GM21619 (cell line): ENCODE measurements around the gene ARID5B.
A peak's percentile ranks its signal among the peaks of the same experiment; 100 is the strongest.

ENCODE experiments used
- ATAC-seq: cut with Tn5 transposase; IDR thresholded peaks from one replicate; pipeline ENCODE4 v1.9.1; 2021; ENCODE audit not compliant: unreplicated experiment

Gene ARID5B

DNA sequence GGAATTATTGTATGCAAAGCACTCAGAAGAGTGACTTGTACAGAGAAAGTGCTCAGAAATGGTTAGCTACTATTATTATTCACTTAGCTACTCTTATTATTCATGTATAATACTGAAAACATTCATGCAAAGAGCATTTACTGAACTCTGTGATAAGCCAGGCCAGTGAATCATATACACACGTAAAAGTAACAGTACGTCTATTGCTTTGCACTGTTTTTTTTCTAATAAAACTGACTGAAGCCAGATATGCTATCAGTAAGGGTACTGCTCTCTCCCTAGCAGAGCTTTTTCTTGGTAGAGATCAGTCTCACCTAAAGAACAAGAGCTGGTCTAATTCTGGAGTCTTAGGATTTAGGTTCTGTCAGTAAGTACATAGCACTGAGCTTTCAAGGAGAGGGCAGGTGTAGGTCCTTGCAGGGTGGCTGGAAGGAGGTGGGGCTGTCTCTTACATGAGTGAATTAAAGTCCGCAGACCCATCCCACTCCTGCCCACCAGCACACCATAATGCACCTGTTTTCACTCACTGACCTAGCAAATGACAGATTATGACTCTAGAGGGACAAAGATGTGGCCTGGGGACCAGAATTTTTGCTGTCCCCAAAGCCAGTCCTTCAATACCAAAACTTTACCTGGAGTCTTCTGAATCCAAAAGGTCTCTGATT lies 145.9 kb downstream of the ARID5B start:
- no peak for ATAC-seq

DNA sequence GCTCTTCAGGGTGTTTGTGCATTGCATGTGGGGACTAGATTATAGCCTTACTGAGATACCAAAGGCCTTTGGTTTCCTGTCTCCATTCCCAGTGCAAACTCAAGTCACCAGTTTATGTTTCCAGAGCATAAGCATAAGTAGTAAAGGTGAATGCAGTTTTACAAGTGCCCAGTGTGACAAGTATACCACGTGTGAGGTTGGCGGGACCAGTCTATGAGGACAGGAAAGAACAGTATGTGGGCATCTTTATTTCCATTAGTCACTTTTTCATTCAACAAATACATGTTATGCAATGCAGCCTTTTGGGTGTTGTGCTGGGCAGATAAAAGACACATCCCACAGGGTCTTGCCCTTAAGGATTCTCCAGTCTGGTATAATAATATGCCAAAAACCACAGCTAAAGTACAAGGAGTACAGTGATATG lies 146.5 kb downstream of the ARID5B start:
- no peak for ATAC-seq

DNA sequence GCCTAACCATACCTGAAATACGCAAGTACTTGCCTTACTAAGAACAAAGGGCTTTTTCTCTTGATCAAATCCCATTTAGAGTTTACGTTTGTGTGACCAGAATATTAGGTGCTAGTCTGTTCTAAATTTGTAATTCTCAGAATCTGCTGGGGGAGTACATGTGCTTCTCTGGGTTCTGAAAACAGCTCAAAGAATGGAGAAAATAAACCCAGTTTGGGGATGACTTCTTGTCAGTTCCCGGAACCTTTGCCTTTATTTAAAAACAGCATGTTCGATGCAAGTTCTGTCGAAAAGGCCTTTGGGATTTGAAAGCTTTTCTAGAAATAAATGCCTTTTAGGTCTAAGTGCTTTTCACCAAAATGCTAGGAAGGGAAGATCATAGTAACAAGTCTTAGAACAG lies 147.0 kb downstream of the ARID5B start:
- no peak for ATAC-seq

DNA sequence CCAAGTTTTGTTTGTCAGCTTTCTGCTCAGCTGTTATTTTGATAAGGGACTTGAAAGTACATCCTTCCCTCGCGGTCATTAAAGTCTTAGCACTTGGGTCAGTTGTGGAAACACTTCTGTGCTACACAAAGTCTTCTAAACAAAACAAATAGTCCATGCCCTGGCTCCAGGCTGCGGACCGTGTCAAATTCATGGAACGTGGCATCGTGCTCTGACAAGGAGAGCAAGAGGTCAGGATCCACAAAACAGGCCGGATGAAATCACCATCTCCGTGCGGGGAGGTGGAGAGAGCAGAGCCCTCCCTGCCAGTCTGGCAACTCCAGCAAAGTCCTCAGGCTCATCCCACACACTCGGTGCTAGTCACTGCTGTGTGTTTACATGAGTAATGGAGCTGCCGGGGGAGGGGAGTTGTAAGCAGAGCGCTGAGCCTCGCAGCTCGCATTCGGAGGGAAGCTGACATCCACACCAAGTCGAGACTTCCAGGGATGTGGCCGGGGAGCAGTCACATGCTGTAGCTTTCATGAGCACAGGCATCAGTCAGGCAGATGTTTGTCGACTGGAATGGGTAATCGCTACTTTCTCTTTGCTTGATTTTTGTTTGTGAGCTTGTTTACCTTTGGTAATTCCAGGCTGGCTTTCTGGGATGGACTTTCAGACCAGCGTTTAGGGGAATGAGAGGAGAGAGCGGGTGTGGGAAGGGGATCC lies 147.6 kb downstream of the ARID5B start:
- ATAC-seq, result no peak

DNA sequence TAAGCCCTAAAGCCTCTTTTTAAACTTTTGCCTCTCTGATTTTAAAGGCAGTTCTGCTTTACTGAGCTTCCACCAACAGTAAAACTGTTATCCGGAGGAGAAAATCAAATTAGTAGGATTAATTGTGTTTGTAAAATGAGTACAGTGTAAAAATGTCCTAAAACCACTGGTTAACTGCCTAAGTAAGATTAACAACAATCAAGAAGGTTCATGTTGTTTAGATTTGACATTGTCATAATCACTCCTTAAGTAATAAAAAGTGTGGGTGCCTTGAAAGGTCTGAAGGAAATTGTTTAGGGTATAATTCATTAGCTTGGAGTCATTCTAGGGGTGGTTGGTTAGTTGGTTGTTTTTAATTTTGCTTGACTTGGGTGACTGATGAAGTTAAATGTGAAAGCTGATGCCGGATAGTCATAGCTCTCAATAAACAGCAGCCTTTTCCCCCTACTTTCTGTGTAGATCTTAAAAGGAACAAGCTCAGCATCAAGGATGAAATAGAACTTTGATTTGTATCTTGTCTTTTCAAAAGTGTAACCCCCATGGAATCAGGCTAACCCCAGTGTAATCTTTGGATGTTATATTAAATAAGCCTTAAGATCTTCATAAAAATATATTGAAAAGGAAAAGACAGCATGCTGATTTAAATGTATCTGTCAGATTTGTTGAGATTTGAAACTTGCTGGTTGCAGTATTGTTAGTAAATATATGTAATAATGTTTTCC lies 148.3 kb downstream of the ARID5B start:
- ATAC-seq, result no peak

DNA sequence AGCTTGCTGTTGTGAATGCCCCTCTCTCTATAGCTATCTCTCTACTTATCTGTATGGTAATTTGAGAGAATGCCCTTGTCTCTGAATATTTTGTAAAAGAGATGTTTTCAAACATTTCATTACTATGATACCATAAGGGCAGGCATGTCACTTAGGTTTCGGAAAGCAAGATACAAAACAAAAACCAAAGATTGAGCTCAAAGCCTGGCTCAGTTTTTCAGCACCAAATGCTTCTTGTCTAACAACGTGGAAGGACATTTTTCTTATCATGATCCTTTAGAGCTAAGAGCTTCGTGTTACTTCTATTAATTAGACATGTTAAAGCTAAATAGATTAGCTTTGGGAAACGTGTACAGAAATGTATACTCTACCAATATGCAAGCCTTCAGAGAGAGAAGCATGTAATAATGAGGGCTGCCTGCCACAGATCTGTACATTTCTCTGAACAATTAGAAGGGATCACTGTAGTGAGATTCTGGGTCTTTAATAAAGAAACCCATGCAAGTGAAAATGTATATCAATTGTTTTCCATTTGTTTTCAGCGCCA lies 148.9 kb downstream of the ARID5B start:
- ATAC-seq, result no peak

DNA sequence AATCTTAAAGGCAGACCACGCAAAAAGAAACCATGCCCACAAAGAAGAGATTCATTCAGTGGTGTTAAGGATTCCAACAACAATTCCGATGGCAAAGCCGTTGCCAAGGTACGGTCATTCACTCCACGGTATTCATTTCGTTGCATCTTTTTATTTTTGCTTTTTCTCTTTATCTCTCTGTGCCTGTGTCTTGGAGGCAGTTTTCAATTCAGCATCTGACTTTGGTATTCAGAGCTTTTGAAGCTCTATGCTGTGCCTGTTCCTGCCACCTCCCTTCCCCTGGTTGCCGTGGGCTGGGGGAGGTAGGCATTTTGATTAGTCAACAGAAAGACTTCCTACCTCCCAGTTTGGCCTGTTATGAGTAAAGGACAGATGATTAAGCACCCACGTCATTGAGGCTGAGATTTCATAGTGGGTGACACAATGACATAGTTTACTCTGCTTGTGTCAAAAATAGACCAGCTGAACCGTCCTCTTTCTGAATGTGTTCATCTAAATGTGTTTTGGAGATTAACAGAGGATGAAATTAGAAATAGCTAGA lies 149.5 kb downstream of the ARID5B start:
- ATAC-seq, result peak; percentile 43

DNA sequence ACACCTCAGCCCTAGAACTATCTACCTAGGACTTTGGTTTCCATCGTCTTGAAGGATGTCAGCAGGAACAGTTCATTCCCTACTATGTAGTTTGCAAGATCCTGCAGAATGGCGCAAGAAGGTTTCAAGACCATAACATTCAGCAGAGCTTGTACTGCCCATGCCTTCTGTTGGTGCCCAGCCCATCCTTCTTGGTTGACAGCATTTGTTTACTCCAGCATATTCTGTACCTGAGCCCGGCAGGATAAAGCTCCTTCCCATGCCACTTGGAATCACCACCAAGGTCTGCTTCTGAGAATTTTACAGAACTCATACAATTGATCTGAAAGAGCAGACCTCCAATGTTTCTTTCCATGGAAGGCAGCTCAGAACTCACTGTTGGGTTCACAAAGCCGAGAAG lies 150.8 kb downstream of the ARID5B start:
- no peak for ATAC-seq

DNA sequence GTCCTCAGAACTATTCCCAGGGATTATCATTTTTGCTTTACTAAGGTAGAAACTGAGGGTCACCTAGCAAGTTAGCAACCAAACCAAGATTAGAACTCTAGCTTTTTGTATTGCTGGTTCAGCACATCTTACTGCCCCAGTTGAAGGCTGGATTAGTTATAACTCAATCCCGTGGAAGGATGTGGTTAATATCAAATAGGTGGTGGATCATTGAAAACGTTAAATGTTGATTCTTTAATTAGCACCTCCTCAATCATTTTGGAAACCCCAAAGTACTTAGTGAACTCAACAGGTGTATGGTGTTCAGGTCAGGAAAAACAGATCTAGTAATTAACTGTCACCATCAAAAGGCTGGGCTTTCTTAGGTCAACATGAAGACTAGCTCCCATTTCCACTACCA lies 152.4 kb downstream of the ARID5B start:
- ATAC-seq, result no peak

DNA sequence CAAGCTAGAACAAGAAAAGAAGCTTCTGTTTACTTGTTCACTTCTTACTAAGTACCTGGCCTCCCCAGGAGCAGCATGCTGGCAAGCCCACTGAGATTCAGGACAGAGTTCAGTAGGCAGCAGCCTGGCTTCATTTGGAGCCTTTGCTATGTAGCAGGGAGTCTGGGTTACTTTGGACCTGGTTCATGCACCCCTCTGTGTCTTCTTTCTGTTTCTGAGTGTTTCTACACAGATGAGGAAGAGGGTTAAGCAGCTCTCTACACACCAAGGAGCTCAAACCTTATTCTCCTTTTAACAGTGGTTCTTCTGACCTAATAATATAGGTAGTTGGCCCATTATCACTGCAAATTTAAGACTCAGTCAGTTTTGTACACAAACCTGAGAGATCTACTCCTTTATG lies 152.9 kb downstream of the ARID5B start:
- no peak for ATAC-seq

DNA sequence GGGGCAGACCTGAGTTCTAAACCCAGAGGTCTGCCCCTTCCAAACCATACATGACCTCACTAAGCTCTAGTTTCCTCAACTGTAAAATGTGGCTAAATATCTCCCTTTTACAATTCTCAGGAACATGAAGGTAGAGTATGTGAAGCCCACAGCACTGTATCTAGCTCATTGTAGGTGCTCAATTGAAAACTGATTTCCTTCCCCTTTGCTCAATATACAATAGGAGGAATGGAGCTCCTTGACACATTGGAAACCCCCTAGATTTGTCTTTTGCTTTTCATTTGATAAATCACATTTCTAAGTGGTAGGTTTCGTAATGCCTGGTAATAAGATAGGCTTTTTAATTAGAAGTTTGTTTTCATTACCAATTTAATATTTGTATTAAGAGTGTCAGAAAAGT lies 153.3 kb downstream of the ARID5B start:
- ATAC-seq, result no peak

DNA sequence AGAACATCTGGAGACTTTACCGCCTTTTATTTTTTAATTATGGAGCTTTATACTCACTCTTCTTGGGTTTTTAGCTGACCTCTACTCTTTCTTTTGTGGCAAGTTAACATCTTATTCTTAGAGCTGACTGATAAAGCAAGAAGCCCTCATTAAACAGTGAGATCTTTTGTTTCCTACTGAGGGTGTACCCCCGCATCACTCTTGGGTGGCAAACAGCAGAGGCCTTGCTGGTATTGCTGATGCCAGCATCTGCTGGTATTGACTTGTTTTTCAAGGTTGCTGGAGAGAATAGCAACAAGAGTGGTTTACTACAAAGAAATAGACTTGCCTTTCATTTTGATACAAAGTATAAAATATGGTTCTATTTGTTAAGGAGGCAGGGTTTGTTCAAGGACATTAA lies 154.7 kb downstream of the ARID5B start:
- no peak for ATAC-seq

DNA sequence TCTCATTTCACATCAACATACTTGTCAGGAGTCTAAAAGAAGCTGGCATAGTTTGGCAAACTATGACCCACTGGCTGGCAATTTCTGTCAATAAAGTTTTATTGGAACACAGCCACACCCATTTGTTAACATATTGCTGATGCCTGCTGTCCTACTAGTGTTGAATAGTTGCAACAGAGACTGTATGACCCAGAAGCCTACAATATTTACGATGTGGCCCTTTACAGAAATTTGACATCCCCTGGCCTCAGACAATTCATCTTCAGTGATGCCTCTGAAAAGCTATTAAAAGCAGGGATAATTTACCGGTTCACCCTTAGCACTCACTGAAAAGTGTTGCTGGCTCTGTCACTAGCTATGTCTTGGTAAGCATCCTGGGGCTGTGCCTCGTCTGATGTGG lies 155.2 kb downstream of the ARID5B start:
- no peak for ATAC-seq

DNA sequence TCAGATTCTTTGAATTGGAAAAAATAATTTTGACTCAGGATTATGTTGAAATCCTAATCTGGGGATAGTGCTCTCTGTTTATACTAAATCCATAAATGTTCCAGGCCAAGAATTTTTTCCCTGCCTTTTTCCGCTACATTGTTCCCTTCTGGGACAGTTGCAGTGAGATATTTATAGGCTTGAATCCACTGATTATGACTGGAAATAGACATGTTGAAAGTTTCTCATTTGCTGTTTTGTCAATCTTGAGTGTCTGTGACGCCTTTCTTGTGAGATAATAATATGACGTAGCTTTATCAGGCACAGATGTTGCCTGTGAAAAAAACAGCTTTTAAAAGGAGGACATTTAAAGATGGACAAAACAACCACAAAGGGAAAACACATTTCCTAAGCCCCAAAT lies 155.9 kb downstream of the ARID5B start:
- no peak for ATAC-seq

DNA sequence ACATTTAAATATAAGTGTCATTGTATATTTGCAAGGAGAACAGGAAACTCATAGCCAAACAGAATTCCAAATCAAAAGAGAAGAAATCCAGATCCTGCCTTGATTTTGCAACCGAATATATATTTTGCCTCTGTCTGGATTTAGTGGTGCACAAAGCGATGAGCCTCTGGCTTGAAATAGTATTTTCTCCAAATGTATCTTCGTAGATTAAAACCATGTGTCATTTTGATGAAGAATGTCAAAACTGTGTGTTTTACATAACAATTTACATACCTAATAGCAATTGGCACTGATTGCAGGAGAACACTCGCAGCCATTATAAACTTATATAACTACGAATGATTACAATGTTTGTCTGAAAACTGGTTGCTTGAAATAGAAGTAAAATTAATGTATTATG lies 156.4 kb downstream of the ARID5B start:
- ATAC-seq, result no peak

DNA sequence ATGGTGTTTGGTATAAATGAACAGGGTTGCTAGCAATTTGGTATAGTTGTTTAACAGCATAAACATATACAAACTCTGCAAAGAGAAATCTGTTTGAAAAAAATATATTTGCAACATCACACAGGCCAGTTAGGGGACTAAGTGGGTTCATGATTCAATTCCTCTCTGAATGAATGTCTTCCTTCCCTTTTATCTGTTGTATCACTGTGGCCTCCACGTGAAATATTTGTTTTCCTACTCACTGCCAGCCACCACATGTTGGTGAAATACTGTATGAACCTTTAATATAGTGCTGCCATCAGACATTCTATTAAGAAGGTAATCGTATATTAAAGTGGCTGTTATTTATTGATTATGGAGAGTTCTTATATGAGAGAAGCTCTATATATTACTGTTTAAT lies 157.0 kb downstream of the ARID5B start:
- no peak for ATAC-seq

DNA sequence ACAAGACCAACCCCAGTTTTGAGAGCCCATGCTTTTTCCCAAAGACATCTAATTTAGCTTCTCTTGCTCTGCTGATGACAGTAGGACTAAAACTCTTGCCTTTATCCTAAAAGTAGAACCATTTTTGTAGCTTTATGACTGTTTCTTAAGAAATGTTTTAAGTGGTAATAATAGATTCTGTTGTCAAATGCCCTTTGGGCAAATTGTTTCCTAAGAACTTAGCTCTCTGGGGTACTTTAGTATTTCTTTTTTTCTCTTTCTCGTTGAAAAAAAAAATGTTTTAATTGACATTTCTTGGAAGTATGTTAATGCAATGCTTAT lies 157.4 kb downstream of the ARID5B start:
- no peak for ATAC-seq

DNA sequence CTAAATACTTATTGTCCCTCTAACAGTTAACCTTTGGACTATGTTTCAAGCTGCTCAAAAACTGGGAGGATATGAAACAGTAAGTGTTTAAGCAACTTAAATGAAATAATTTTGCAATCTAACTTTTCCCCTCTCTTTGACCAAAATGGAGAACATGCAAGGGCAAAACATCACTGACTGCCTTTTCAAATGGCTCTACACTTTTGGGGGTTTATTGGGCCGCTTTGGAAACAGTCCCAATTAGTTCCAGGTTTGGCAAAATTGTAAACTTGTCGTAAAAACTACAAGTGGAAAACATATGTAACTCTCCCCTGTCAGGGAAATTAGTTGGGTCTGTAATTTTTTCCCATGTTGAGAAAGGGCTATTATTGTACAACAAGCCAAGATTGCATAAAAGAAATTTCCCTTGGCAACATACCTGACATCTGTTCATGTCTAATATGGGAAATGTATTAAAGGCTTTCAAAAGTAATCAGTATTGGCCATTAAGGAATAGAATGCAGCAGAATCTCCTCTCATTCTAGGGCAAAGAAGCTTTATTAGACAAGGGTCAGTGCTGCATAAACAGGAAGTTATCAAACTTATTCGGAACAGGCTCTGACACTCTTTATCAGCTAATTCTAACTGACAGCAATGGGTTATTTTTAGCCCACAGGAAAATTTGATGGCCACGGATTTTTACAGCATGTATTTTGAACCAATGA lies 157.9 kb downstream of the ARID5B start:
- no peak for ATAC-seq

DNA sequence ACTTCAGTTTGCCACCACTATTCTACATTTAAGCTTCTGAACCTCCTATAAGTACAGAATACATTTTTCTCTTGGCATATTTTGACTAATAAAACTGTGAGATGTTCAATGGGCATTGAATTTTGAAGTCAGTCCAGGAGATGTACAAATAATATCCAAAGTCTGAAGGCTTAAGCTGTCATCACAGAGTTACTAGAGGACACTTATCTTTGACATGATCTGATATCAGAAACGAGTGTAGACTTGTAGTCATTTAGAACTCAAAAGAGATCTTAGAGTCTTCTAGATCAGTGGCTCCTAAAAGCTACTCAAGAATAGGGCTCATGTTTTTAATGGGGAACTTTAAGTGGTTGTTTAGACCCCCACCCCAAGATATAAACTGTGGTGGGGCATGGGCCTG lies 160.5 kb downstream of the ARID5B start:
- ATAC-seq, result no peak

DNA sequence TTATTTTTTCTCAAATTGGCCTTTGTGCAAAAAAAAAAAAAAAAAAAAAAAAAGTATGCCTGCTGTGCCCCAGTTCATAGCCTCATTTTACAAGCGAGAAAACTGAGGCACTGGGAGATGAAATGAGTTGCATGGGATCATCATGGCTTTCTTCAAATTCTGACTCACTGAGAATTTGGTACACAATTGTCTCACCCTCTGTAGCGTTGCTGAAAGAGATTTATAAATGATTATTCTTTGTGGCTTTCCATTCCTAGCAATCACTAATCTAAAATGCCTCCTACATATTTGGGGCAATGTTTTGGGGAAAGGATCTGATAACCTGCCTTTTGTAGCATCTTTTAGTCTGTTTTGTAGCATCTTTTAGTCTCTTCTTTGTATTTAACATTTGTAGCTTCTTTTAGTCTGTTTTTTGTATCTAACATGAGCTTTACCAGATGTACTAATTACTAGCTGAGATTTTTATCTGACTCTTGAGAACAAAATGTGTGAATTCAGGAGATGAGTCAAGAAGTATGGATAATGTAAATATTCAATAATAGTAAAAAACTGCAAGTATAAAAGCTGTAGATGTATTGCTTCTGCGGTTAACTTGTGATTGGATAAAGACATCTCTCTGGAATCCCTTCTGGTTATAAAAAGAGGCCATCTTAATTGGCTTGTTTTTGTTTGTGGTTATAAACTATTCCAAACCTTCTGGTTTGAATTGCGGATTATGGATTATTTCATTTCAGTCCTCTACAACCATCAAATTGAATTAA lies 161.4 kb downstream of the ARID5B start:
- no peak for ATAC-seq
